Neural cell (in vitro differentiated cells): ENCODE measurements around the gene SAMD4B.

ENCODE experiments used
- EP300 ChIP-seq: fragments of 450-650 bp; conservative IDR thresholded peaks from 2 replicates; pipeline ENCODE4 v1.6.1; 2014; ENCODE audit warnings: antibody characterized with exemption, mild to moderate bottlenecking, moderate library complexity; ENCODE audit not compliant: poor library complexity, severe bottlenecking
- TF ChIP-seq, protein P1 (sequence below): fragments of 450-650 bp; IDR thresholded peaks from 2 replicates; pipeline ENCODE4 v1.5.1; 2014; ENCODE audit warnings: antibody characterized with exemption, mild to moderate bottlenecking, moderate library complexity; ENCODE audit not compliant: poor library complexity, severe bottlenecking

- TF ChIP-seq, protein P1, sequence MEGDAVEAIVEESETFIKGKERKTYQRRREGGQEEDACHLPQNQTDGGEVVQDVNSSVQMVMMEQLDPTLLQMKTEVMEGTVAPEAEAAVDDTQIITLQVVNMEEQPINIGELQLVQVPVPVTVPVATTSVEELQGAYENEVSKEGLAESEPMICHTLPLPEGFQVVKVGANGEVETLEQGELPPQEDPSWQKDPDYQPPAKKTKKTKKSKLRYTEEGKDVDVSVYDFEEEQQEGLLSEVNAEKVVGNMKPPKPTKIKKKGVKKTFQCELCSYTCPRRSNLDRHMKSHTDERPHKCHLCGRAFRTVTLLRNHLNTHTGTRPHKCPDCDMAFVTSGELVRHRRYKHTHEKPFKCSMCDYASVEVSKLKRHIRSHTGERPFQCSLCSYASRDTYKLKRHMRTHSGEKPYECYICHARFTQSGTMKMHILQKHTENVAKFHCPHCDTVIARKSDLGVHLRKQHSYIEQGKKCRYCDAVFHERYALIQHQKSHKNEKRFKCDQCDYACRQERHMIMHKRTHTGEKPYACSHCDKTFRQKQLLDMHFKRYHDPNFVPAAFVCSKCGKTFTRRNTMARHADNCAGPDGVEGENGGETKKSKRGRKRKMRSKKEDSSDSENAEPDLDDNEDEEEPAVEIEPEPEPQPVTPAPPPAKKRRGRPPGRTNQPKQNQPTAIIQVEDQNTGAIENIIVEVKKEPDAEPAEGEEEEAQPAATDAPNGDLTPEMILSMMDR: no peak
- TF ChIP-seq EP300: no peak
Measured at GRCh38 chr19:39356073-39356472, 13.9 kb downstream of the SAMD4B start.
